IMR-90 (cell line): ENCODE measurements around the gene COL4A2. TPM values are rescaled to one million over a fixed set of nuclear protein-coding genes. Genes with fewer than 3 reads are reported as not detected.

ENCODE experiments used
- ATAC-seq: fragments of 200-7000 bp; cut with Tn5 transposase; 2 replicates; pipeline ENCODE4 v1.9.1; 2020; ENCODE audit warnings: low read depth, mild to moderate bottlenecking, moderate library complexity
- BruUV-seq: library from RNA; stranded (reverse); fragments of 400-500 nt; replicated peaks from 2 replicates; lab custom pipeline; 2021; lab: Mats Ljungman, UMichigan
- CTCF ChIA-PET: fragments of 300-600 bp; formaldehyde crosslinking; extraction: SDS; loops from one replicate; lab custom pipeline; 2021; ENCODE audit warnings: antibody characterized with exemption; lab: Yijun Ruan, JAX
- POLR2A ChIA-PET: fragments of 300-600 bp; sonication (Branson Sonifier 250); formaldehyde crosslinking; loops from one replicate; lab custom pipeline; 2022; ENCODE audit warnings: antibody characterized with exemption; ENCODE audit not compliant: unreplicated experiment; lab: Charles Lee
- DNase-seq: peaks from one replicate; pipeline ENCODE4 v3.0.0; 2013
- H2AFZ ChIP-seq: replicated peaks from 2 replicates; pipeline ENCODE3; 2013; ENCODE audit warnings: low read length, mild to moderate bottlenecking; ENCODE audit not compliant: poor library complexity
- H2AK5ac ChIP-seq: 2 replicates; pipeline ENCODE4 v1.6.1; 2013; ENCODE audit warnings: low read depth, low read length, inconsistent platforms
- H2AK9ac ChIP-seq: replicated peaks from 2 replicates; pipeline ENCODE3; 2013; ENCODE audit warnings: mild to moderate bottlenecking, low read depth, low read length, moderate library complexity; ENCODE audit not compliant: poor library complexity
- H2BK120ac ChIP-seq: 2 replicates; pipeline ENCODE4 v1.6.1; 2013; ENCODE audit warnings: low read depth, low read length, inconsistent platforms
- H2BK15ac ChIP-seq: 3 replicates; pipeline ENCODE4 v1.6.1; 2013; ENCODE audit warnings: low read depth, low read length, inconsistent platforms
- H2BK20ac ChIP-seq: 2 replicates; pipeline ENCODE4 v1.6.1; 2013; ENCODE audit warnings: low read depth, mild to moderate bottlenecking, inconsistent platforms, low read length, moderate library complexity
- H2BK5ac ChIP-seq: 2 replicates; pipeline ENCODE4 v1.6.1; 2013; ENCODE audit warnings: mild to moderate bottlenecking, low read depth, low read length, inconsistent platforms; ENCODE audit not compliant: poor library complexity, severe bottlenecking
- H3K14ac ChIP-seq: replicated peaks from 2 replicates; pipeline ENCODE4 v1.6.1; 2013; ENCODE audit warnings: low read depth, low read length, inconsistent platforms
- H3K18ac ChIP-seq: 2 replicates; pipeline ENCODE4 v1.6.1; 2013; ENCODE audit warnings: low read depth, low read length, control low read depth
- H3K23ac ChIP-seq: 2 replicates; pipeline ENCODE4 v1.6.1; 2013; ENCODE audit warnings: low read depth, low read length, inconsistent platforms
- H3K27ac ChIP-seq: 2 replicates; pipeline ENCODE4 v1.5.1; 2013; ENCODE audit warnings: mild to moderate bottlenecking, control low read depth, low read length; ENCODE audit not compliant: insufficient read depth
- H3K27me3 ChIP-seq: 2 replicates; pipeline ENCODE4 v1.6.1; 2013; ENCODE audit warnings: low read length; ENCODE audit not compliant: control insufficient read depth, insufficient read depth
- H3K36me3 ChIP-seq: 2 replicates; pipeline ENCODE4 v1.6.1; 2013; ENCODE audit warnings: low read length, mixed read lengths; ENCODE audit not compliant: control insufficient read depth, insufficient read depth
- H3K4ac ChIP-seq: 2 replicates; pipeline ENCODE4 v1.6.1; 2013; ENCODE audit warnings: low read depth, low read length, inconsistent platforms
- H3K4me1 ChIP-seq: 2 replicates; pipeline ENCODE4 v1.6.1; 2013; ENCODE audit warnings: low read length, mixed read lengths; ENCODE audit not compliant: control insufficient read depth, insufficient read depth
- H3K4me2 ChIP-seq: 2 replicates; pipeline ENCODE4 v1.6.1; 2013; ENCODE audit warnings: low read depth, mild to moderate bottlenecking, control low read depth, low read length, moderate library complexity
- H3K4me3 ChIP-seq: 2 replicates; pipeline ENCODE4 v1.5.1; 2013; ENCODE audit warnings: low read depth, mild to moderate bottlenecking, control low read depth, low read length, moderate library complexity; ENCODE audit not compliant: insufficient read depth
- H3K56ac ChIP-seq: 2 replicates; pipeline ENCODE4 v1.6.1; 2013; ENCODE audit warnings: low read length, inconsistent platforms; ENCODE audit not compliant: insufficient read depth; ENCODE audit errors: extremely low read depth
- H3K79me1 ChIP-seq, 2 experiments: 2 replicates each; pipeline ENCODE4 v1.6.1; 2013; ENCODE audit warnings: low read length in 2 of 2, inconsistent platforms in 1 of 2, low read depth in 1 of 2
- H3K9ac ChIP-seq: 2 replicates; pipeline ENCODE4 v1.6.1; 2013; ENCODE audit warnings: low read depth, low read length, control low read depth
- H3K9me1 ChIP-seq: 2 replicates; pipeline ENCODE4 v1.6.1; 2013; ENCODE audit warnings: low read length, inconsistent platforms; ENCODE audit not compliant: insufficient read depth
- H3K9me3 ChIP-seq: 2 replicates; pipeline ENCODE4 v1.6.1; 2013; ENCODE audit warnings: low read length; ENCODE audit not compliant: control insufficient read depth, insufficient read depth
- H4K20me1 ChIP-seq: 2 replicates; pipeline ENCODE4 v1.6.1; 2013; ENCODE audit warnings: low read length, inconsistent platforms; ENCODE audit not compliant: insufficient read depth
- H4K5ac ChIP-seq: 2 replicates; pipeline ENCODE4 v1.6.1; 2013; ENCODE audit warnings: mild to moderate bottlenecking, low read depth, low read length, control low read depth
- H4K8ac ChIP-seq, 2 experiments: 2 replicates each; pipeline ENCODE4 v1.6.1; 2013; ENCODE audit warnings: low read depth in 2 of 2, low read length in 2 of 2, control low read depth in 1 of 2, inconsistent platforms in 1 of 2
- H4K91ac ChIP-seq: 2 replicates; pipeline ENCODE4 v1.6.1; 2013; ENCODE audit warnings: low read depth, low read length, inconsistent platforms; ENCODE audit not compliant: insufficient read depth
- BHLHE40 ChIP-seq: fragments of 150-350 bp; IDR thresholded peaks from 2 replicates; pipeline ENCODE4 v1.6.1; 2016; ENCODE audit warnings: mild to moderate bottlenecking, low read depth, low read length
- CEBPB ChIP-seq: IDR thresholded peaks from 2 replicates; pipeline ENCODE4 v1.6.1; 2012; ENCODE audit warnings: low read depth, low read length, improper control_type of control experiment
- CTCF ChIP-seq: conservative IDR thresholded peaks from 2 replicates; pipeline ENCODE4 v1.5.1; 2012; ENCODE audit warnings: mild to moderate bottlenecking, low read depth, low read length, improper control_type of control experiment
- FOS ChIP-seq: fragments of 150-350 bp; IDR thresholded peaks from 2 replicates; pipeline ENCODE4 v1.6.1; 2016; ENCODE audit warnings: low read depth, low read length
- MAFK ChIP-seq: IDR thresholded peaks from 2 replicates; pipeline ENCODE4 v1.6.1; 2012; ENCODE audit warnings: low read depth, low read length, improper control_type of control experiment
- MAZ ChIP-seq: IDR thresholded peaks from 2 replicates; pipeline ENCODE4 v1.6.1; 2012; ENCODE audit warnings: low read depth, mild to moderate bottlenecking, low read length, improper control_type of control experiment, moderate library complexity, borderline replicate concordance
- MXI1 ChIP-seq: IDR thresholded peaks from 2 replicates; pipeline ENCODE4 v1.6.1; 2012; ENCODE audit warnings: low read depth, mild to moderate bottlenecking, low read length, moderate library complexity, borderline replicate concordance
- NFE2L2 ChIP-seq: fragments of 150-350 bp; IDR thresholded peaks from 2 replicates; pipeline ENCODE4 v1.6.1; 2016; ENCODE audit warnings: low read depth, mild to moderate bottlenecking, low read length
- POLR2A ChIP-seq: IDR thresholded peaks from 2 replicates; pipeline ENCODE4 v1.6.1; 2012; ENCODE audit warnings: mild to moderate bottlenecking, low read depth, low read length
- RAD21 ChIP-seq: IDR thresholded peaks from 2 replicates; pipeline ENCODE4 v1.6.1; 2012; ENCODE audit warnings: low read length, improper control_type of control experiment
- RFX5 ChIP-seq: IDR thresholded peaks from 2 replicates; pipeline ENCODE4 v1.8.0; 2012; ENCODE audit warnings: low read depth, mild to moderate bottlenecking, low read length, moderate library complexity
- USF2 ChIP-seq: fragments of 150-350 bp; IDR thresholded peaks from 2 replicates; pipeline ENCODE4 v1.6.1; 2017; ENCODE audit warnings: mild to moderate bottlenecking, antibody characterized with exemption, low read length, low read depth
- WGBS, 2 experiments: methylation state at CpG; one replicate each; pipeline versions ENCODE4 v1.1.5 to v1.1.7; 2013; ENCODE audit warnings: missing lambda C conversion rate in 2 of 2; ENCODE audit not compliant: insufficient read length in 1 of 2; ENCODE audit errors: extremely low coverage in 2 of 2; 5-methylcytosine and 5-hydroxymethylcytosine counted together
- dilution Hi-C: fragments of 300-500 bp; cut with HindIII; formaldehyde crosslinking; loops from one replicate; pipeline ENCODE4 v1.14.3; 2018; ENCODE audit warnings: low sequenced_read_pairs; ENCODE audit not compliant: unreplicated experiment
- in situ Hi-C: fragments of 300-500 bp; cut with MboI; formaldehyde crosslinking; loops from 3 replicates; pipeline ENCODE4 v1.14.3; 2019; ENCODE audit warnings: low sequenced_read_pairs, inconsistent platforms, mixed read lengths
- intact Hi-C: fragments of 100-400 bp; cut with micrococcal nuclease; formaldehyde crosslinking; loops from 2 replicates; pipeline ENCODE4 v1.10.0; 2022
- polyA plus RNA-seq, 3 experiments: library from polyadenylated mRNA; depleted of rRNA; stranded (reverse); fragments of >200 nt; gene quantifications; 2 replicates each; pipeline ENCODE4 v1.2.3, GENCODE V29; 2012; ENCODE audit warnings: low replicate concordance in 1 of 3
- total RNA-seq: library from RNA; depleted of rRNA; stranded (reverse); fragments of >200 nt; gene quantifications from 2 replicates; pipeline ENCODE4 v1.2.3, GENCODE V29; 2012
- TF ChIP-seq, protein P1 (sequence below): fragments of 150-350 bp; IDR thresholded peaks from 2 replicates; pipeline ENCODE4 v1.6.1; 2016; ENCODE audit warnings: low read depth, mild to moderate bottlenecking, low read length, moderate library complexity, borderline replicate concordance

Gene COL4A2
- total and polyA plus RNA-seq, 2 of the 4 experiments (the other 2 are of a cell fraction), result 90.7 to 457 TPM

GRCh38 chr13:110309661-110310524 is 2.8 kb downstream of the COL4A2 start:
- Histone ChIP-seq H4K91ac (peak overlapping the region; percentile 42; the same call in 1 of the 2 replicates), H4K8ac (peak overlapping the region; percentile 19 to 84; a peak in 1 of 4 replicates), H3K4me1 (peaks cover 28% of the 10 kb centered on the region), H3K23ac (peak overlapping the region; percentile 88), H2AK9ac (peak overlapping the region; percentile 30), H3K18ac (peak overlapping the region; percentile 25; the same call in 1 of the 2 replicates), H2BK120ac (peak overlapping the region; percentile 75; the same call in 1 of the 2 replicates), H2BK20ac (peak overlapping the region; percentile 26; the same call in 1 of the 2 replicates), H2AFZ (no peak overlapping the region), H2BK5ac (peak overlapping the region; percentile 70), H3K4me2 (peak overlapping the region; percentile 93), H3K4ac (peak overlapping the region; percentile 93), H4K20me1 (peaks cover 67% of the 10 kb centered on the region), H2BK15ac (peak overlapping the region; percentile 55; the same call in 1 of the 3 replicates), H3K14ac (peak overlapping the region; percentile 92), H3K27me3 (no peaks in the 10 kb centered on the region), H3K9me1 (peaks cover 30% of the 10 kb centered on the region), H3K36me3 (peaks cover 42% of the 10 kb centered on the region), H3K9ac (peak overlapping the region; percentile 96), H2AK5ac (peak overlapping the region; percentile 85), H4K5ac (peak overlapping the region; percentile 21), H3K9me3 (no peaks in the 10 kb centered on the region), H3K79me1 (peaks cover 0 to 55% of the 10 kb centered on the region in 2 experiments; a peak in 2 of 4 replicates), H3K27ac (peak overlapping the region; percentile 16; the same call in 1 of the 2 replicates), H3K56ac (no peak overlapping the region; the same call in 1 of the 2 replicates), H3K4me3 (peak overlapping the region; percentile 84)
- in situ Hi-C loops (no loop called here), intact Hi-C loops (no loop called here), dilution Hi-C loops (no loop called here)
- ChIA-PET POLR2A (interaction anchor here (0.8 to 1.5 kb wide), 3 partner anchors 10 to 405 kb away, joined by 4 to 5 read pairs (median 4); no protein-coding TSS in a partner anchor), CTCF (interaction anchor here (0.6 to 1.8 kb wide), 3 partner anchors 17 to 102 kb away, joined by 3 to 4 read pairs (median 3); no protein-coding TSS in a partner anchor)
- ATAC-seq, result no peak
- DNase-seq, result no peak
- no TSS peak for BruUV-seq
- WGBS, 2 experiments, result 100% methylated on average over 7 of the region's 16 CpGs; no CpG with 5 or more reads in 1 of the 2 experiments
- TF ChIP-seq CEBPB, result no peak
- no peak for TF ChIP-seq MAFK
- no peak for TF ChIP-seq CTCF
- no peak for TF ChIP-seq MXI1
- TF ChIP-seq, protein P1, sequence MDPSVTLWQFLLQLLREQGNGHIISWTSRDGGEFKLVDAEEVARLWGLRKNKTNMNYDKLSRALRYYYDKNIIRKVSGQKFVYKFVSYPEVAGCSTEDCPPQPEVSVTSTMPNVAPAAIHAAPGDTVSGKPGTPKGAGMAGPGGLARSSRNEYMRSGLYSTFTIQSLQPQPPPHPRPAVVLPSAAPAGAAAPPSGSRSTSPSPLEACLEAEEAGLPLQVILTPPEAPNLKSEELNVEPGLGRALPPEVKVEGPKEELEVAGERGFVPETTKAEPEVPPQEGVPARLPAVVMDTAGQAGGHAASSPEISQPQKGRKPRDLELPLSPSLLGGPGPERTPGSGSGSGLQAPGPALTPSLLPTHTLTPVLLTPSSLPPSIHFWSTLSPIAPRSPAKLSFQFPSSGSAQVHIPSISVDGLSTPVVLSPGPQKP, result no peak
- TF ChIP-seq FOS, result no peak
- no peak for TF ChIP-seq NFE2L2
- TF ChIP-seq USF2, result no peak
- TF ChIP-seq RFX5, result no peak
- TF ChIP-seq MAZ, result no peak
- no peak for TF ChIP-seq BHLHE40
- TF ChIP-seq POLR2A, result no peak; the same call in 1 of the 2 replicates
- no peak for TF ChIP-seq RAD21
